Hematopoietic multipotent progenitor cell (in vitro differentiated cells): ENCODE results near the gene C1orf105. TPM values are rescaled to one million over a fixed set of nuclear protein-coding genes. Genes with fewer than 3 reads are reported as not detected.
A peak's percentile ranks its signal among the peaks of the same experiment; 100 is the strongest.

Experiments used
- DNase-seq, 3 donors: peaks; one replicate each; pipeline ENCODE4 v3.0.0-alpha.2; 2011 to 2015; ENCODE audit warnings: low read depth in 2 of 3, low spot score in 2 of 3
- total RNA-seq: library from RNA; depleted of rRNA; stranded (reverse); fragments of >200 nt; gene quantifications from one replicate; pipeline ENCODE4 v1.2.3, GENCODE V29; 2012

The C1orf105 gene
- total RNA-seq, 1 donor: not detected

DNA sequence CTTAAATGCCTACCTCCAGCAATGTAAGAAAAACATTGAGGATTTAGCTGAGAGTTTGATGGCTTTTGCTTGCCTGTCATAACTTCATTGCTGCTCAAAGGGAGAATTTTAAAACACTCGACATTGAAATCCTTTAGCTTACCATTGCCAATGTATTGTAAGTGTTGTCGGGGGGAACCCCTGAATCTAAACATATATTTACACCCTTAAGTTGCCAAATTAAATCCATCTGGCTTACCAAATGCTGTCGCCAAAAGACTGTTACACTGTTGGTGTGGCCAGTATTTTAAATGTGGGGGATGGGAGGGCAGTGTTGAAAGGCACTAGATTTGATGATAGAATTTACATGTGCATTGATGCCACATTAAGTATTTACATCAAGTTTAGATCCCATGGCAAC is 24.9 kb upstream of the C1orf105 start:
- DNase-seq: no peak

DNA sequence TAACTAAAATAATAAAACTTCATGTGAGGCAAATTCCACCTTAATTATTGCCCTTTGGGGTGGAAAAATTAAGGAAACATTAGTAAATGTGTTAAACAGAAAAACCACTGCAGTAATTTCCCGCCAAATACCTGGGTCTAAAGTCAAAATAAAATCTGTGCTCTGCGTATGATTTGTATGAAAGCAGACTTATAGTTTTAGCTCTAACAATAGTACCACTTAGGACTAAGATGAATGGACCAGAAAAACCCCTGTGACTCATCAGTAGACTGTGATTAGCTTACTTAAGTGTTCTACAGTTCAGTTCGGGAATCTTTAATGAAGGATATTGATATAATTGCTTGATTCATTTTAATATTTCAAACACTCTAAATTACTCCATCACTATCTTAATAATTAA is 23.3 kb upstream of the C1orf105 start:
- DNase-seq: no peak

DNA sequence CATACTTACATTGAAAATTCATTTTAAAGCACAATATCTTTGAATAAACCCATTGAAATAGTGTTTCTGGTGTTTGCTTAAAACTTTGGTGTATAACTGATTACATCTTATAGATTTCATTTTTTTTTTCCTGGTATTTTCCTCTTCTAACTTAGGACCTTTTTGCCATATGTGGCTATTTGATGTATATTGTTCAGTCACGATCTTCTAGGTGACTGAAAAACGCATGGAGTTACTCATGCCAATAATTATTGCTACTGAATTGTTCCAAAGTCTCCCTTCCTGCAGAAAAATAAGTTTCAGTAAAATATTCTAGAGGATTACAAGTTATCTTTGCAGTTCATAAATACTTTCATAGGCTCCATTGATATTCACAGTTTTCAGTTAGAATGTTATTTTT is 22.9 kb upstream of the C1orf105 start:
- no peak for DNase-seq

DNA sequence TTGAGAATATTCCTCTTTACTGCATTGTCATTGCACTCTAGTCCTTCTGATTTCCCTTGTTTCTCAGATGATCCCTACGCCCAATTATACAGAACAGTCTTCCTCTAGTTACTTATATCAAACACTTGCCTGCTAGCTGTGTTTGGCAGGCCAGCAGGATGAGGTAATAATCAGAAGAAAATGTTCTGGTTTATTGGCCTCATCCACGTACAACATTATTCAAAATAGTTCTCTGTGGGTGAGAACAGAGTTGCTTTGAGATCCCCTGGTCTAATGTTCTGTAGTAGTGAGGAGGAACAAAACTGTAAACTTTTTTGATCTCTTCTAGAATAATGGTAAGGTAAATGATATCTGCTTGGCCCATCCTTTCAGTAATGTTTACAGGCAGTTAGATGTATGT is 22.3 kb upstream of the C1orf105 start:
- no peak for DNase-seq

DNA sequence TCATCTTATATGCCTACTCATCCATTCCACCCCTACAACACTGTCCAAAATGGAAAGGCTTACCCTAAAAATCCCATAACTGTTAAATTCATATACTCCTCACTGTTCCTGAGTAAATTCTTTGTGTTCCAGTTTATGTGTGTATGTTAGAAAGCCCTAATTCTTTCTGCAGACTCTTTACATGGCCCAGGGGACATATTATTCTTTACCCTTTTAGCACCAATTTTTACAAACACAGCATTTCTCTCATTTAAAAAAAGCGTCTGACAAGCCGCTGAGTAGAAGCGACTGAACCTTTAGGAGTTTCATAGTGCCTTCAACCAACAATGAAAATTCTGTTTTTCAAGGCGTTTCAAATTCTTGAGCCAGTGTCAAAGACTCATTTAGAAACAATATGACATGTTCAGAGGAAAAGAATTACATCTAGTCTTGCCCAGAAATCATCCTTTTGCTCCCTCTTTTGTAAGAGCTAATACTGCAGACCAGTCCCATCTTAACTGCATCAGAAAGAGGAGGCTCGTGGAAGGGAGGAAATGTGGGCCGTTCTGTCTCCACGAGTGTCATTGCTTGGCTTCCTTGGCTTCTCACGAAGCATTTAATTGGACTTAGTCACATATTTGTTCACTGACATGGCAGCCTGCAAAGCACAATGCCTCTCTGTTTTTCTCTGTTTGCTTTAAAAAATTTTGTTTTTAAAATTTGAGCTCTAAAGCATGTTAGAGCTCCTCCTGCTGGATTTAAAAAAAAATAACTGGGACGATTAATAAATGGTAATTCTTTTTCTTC is 21.3 kb upstream of the C1orf105 start:
- peak in 2 of 3 donors; percentile 28 to 64 for DNase-seq

DNA sequence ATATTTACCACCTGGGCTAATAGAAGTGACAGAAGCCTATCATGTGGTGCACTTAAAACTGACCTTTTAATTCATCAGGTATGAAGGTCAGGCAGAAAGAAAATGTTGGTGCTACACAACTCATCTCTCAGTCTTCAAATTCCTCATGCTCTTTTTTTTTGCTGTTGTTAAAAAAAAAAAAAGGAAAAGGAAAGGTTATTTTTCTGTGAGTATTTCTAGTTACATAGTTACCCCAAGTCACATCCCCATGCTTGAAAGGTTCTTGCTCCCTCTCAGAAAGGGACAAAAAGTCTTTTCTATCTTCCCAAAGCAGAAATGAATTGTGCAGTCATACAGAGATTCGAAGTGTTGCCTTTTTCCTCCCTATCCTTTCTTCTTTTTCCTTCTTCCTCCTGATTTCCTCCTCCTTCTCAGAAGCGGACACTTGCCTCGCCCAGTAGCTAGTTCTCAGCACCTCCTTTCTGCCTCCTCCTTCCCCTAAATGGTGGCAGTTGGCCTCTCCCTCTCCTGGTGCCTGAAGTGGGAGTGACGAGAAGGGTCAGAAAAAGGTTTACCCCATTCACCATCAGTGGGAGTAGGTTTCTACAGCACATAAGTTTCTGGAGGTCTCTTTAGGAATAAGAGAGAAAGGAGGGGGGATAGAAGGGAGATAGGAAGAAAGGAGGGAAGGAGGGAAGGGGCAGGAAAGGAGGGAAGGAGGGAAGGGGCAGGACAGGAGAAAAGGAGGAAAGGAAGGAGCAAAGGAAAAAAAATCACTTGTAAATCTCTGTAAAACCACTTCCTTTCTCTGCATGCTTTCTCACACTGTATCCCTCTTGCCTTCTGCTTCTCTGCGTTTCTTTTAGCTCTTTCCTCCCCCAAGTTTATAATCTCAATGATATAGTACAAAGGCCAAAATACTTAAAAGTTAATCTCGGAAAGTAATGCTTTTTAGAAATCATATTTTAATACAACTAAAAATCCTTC is 20.4 kb upstream of the C1orf105 start:
- no peak for DNase-seq

DNA sequence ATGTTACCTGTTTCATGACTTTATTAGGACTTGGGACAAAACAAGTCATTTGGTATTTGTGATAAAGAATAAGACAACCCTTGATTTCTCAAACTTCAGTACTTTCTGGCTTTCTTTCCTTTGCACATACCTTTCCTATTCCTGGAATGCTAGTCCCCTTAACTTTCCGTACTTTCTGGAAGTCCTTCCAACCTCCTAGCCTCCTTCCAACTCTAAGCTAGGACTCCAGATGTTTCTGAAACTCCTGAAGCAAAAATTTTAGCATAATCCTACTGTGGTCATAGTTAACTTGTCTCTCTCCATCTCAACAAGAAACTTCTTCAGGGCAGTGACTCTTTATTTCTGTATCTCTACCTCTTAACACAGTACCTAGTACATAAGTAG is 19.8 kb upstream of the C1orf105 start:
- no peak for DNase-seq

DNA sequence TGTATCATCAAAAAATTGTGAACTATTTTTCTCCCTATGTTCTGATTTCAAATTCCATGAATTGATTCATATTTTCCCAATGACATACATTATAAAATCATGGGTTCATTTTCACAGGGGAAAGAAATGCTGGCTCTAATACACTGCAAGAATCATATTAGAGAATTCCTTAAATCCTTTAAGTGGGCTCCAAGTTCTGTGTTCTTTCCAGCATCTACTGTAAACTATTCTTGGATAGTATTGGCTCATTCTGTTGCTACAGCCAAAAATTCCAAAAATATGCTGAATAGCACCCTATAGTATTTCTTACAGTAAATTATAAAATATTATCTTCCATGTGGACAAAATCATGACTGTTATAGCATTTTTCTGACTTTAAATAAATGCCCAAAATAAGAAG is 19.0 kb upstream of the C1orf105 start:
- DNase-seq: no peak

DNA sequence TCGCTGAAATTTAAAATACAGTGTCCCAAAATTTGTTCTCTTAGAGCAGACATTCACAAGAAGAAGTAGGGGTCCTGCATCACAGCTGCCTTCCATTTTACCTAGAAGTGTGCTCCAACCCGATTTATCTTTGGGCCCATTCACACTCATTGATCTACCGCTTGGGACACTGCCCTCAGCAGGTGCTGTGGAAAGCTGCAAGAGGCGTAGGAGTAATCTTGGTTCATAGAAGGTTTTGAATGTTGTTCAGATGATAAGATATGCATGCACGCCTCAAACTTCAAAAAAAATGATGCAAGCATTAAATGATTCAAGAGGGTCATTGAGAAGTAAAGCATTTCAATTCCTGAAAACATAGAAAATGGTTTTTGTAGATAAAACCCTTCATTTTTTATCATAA is 18.6 kb upstream of the C1orf105 start:
- no peak for DNase-seq

DNA sequence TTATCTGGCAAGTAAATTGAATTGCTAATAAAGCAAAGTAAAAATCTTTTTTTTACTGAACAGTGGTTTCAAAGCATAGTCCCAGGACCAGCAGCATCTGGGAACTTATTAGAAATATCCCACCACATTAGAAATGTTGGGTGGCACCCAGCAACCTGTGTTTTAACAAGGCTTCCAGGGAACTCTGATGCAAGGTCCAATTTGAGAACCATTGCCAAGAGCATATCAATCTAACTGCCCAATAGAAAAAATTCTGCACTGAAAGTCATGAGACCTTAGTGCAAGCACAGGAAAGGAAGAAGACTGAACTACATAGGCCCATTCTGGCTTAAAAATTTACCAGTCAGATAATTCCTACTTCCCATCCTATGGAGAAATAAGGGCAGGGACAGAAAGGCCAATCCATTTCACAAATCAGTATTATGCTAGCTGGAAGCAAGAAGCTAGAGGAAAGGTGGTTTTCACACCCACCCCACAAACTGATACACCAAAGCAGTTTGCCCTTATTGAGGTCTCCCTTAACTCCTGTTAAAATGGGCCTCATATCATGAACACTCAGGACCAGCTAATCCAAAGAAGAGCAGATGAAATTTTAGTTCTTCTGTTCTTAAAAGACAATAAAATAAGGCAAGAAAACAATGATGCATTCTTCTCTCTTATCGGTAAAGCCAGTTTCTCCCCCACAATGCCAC is 17.5 kb upstream of the C1orf105 start:
- no peak for DNase-seq

DNA sequence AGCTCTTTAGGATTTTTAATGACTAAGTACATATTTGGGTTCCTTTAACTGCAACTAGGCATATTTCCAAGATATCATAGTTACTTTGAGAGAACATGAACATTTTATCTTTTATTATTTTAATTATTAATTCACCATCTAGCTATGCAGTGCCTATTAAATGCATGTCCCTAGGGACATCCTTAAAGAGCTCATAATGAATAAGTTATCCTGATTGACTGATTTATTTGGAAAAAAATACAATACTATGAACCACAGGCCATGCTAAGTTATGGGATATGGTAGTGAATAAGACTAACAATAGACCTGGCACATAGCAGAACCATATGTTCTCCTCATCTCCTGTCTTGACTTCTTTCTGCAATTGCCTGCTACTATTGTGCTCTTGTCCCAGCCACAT is 16.4 kb upstream of the C1orf105 start:
- DNase-seq: no peak

DNA sequence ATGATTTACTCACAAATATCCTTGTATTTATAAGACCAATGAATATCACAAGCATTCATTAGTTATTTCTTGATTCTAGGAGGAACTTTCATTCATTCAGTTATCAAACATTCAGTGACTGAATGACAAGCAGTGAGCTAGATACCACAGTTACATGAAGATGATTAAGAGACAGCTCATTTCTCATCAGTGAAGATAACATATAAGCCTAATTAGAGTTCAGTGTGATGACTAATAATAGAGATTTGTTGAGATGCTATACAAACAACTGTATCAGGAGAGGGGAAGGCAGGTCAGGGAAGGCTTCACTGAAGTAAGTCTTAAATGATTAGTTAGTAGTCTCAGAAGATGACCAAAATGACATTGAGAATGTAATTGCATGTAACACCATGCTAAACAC is 14.6 kb upstream of the C1orf105 start:
- no peak for DNase-seq

DNA sequence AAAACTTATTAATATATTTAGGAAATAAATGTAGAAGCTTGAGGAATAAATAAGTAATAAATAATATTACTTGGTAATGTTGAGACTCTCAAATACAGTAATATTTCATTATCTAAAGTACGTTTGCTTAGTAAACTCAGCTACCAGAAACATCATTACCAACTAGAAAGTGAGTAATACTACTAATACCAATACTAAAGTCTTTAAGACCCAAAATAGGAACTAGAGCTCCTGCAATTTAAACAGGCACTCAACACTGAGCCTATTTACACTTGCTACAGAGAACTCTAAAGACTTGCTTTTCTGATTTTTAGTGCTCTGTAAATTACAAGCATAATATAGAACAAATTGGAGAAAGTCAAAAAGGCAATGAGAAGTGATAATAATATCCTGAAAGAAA is 13.5 kb upstream of the C1orf105 start:
- no peak for DNase-seq

DNA sequence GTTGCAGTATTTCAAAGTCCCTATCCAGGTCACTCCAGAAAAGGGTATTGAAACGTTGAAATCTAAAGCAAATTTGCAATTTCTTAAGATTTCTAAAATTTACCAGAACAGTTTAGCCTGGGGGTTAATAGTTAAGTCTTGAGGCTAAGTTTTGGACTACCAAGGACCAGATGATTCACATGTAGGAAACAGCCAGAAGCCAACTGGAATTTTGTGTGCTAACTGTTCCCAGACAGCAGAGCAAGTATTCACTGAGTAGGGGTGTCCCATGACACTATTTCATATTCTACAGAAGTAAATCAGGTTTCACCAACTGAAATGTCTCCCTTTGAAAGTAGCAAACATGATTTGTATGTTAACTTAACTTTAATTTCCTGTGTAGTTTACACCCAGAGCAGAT is 11.5 kb upstream of the C1orf105 start:
- no peak for DNase-seq

DNA sequence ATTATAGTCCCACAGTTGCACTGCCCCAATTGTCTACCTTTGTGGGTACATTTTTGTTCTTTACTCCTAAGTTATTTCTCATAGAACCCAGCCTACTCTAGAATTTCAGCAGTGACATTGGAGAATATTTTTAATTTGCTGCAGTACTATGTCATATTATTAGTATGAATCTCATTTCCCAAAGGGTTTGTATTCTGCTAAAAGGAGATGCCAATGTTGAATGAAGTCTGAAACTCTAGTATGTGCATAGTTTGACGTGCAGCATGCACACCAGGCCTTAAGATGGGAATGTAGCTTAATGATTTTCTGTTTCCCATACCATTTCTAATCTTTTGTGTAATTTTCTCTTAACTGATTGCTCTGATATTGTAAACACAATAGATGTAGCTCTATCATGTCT is 10.5 kb upstream of the C1orf105 start:
- DNase-seq: no peak

DNA sequence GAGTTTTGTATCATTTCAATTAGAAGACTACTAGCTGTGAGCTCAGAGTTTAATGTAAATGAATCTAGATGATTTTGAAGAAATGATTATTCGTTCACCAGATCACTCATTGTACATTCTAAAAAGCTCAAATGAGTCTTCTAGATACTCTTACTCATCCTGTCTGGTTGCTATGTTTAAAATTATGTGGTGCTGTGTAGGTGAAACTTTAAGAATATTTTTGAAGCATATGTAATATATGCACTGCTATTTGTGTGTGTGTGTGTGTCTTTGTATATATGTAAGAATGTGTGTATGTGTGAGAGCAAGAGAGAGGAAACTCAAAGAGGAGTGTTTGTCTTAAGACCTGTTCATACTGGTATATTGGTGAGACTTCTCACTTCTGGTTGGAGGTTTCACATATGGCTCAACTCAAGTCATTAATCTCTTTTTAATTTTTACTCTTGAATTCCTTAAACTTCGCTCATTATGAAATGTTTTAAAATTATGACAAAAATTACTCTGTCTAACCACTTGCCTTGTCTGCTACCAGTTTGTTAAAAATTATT is 8.6 kb upstream of the C1orf105 start:
- no peak for DNase-seq

DNA sequence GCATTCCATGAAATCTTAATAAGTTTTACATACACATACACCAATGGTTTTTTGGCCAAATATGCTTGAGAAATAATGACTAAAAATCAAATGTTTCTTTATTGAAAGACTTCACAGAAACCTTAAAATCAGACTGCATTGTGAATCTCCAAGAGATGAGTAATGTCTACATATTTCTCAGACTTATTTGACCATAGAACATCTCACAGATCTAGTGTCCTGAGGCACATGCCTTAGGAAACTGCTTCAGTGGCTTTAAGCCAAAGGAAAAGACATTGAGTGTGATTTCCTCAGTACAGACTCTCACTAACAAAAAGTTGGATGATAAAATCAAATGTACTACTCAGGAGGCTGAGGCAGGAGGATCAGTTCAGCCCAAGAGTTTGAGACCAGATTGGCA is 6.2 kb upstream of the C1orf105 start:
- no peak for DNase-seq

DNA sequence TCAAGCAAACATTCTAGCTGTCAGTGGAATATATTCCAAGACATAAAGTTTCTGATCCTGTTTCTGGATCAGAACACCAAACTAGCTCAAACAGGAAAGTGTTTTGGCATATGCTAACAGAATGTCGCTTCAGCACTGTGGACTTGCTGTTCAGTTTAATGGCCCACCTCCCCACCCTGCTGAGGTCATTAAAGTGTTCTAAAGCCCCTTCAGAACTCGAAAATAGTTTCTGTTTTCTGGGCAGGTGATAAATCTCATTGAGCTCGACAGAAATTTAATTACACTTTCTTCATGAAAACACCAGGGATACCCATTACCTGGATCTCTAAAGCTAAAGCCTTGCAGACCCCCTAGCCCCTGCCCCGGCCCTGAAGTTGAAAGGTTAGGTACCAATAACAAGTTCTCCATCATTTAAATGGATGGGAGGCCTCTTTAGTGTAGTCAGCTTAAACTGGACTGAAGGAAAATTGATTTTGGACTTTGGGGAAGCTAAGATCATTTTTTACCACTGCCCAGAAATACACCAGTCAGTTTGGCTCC is 3.9 kb upstream of the C1orf105 start:
- DNase-seq: no peak

DNA sequence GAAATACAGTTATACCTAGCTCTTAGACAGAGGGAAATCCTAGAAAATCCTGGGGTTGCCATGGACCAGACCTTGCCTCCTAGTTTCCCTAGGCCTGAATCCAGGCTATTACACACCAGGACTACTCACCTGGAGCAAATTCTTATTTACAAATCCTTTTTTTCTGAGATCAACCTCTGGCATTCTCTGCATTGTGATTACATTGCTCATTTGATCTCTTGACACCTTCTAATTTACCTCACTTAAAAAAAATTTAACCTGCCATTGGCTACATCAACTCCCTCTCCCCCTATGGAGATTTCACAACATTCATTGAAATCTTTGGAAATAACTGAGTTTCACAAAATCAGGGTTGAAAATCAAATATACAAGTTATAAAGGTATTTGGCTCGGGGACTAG is 2.9 kb upstream of the C1orf105 start:
- no peak for DNase-seq

DNA sequence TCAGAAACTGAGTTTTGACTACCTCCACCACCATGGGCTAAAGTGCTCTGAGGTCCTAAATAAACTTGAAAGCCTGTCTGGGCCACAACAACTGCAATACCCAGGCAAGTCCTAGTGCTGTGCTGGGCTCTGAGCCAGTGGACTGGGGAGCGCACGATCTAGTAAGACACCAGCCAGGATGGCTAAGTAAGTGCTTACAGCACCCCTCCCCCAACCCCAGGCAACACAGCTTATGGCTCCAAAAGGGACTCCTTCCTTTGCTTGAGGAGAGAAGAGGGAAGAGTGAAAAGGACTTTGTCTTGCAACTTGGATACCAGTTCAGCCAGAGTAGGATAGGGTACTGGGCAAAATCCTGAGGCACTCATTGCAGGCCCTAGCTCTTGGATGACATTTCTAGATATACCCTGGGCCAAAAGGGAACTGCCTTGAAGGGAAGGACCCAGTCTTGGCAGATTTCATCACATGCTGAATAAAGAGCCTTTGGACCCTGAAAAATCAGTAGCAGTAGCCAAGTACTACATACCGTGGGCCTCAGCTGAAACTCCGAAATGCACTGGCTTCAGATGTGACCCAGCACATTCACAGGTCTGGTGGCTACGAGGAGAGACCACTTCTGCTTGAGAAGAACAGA is 1.6 kb downstream of the C1orf105 start:
- DNase-seq: no peak
